Progenitor cell of endocrine pancreas (in vitro differentiated cells): ENCODE data around the gene ZNF473. TPM values are rescaled to one million over a fixed set of nuclear protein-coding genes. Genes with fewer than 3 reads are reported as not detected.

Experiments used
- DNase-seq: peaks from one replicate; pipeline ENCODE4 v3.0.0; 2021; ENCODE audit warnings: low spot score; ENCODE audit not compliant: unreplicated experiment
- H3K27ac Mint-ChIP-seq: 2 replicates; pipeline ENCODE4 v1.8.0; 2021; ENCODE audit warnings: mild to moderate bottlenecking, moderate library complexity, mixed read lengths
- H3K27me3 Mint-ChIP-seq: 2 replicates; pipeline ENCODE4 v1.8.0; 2021; ENCODE audit warnings: mixed read lengths
- H3K36me3 Mint-ChIP-seq: 2 replicates; pipeline ENCODE4 v1.8.0; 2022; ENCODE audit warnings: mixed read lengths; ENCODE audit not compliant: insufficient read depth
- H3K4me1 Mint-ChIP-seq: 2 replicates; pipeline ENCODE4 v1.8.0; 2021; ENCODE audit warnings: low read depth, mixed read lengths
- H3K4me3 Mint-ChIP-seq: 2 replicates; pipeline ENCODE4 v1.8.0; 2021; ENCODE audit warnings: low read depth, mild to moderate bottlenecking, moderate library complexity, mixed read lengths
- H3K9me3 Mint-ChIP-seq: 2 replicates; pipeline ENCODE4 v1.8.0; 2021; ENCODE audit warnings: low read depth, mixed read lengths
- CTCF ChIP-seq: fragments of 200-600 bp; sonication (generic); IDR thresholded peaks from one replicate; pipeline ENCODE4 v1.5.0; 2021; ENCODE audit warnings: antibody characterized with exemption, mild to moderate bottlenecking; ENCODE audit not compliant: unreplicated experiment
- total RNA-seq: library from RNA; stranded (reverse); gene quantifications from 2 replicates; pipeline ENCODE4 v1.2.1, GENCODE V29; 2021

The ZNF473 gene
- total RNA-seq, 1 donor from 2014 or later, result 15.5 TPM

- no peaks in the 10 kb centered on the region for H3K4me1 Mint-ChIP-seq
- TF ChIP-seq CTCF, result no peak
Observed at GRCh38 chr19:50016225-50016807, 9.5 kb upstream of the ZNF473 start.

GRCh38 chr19:50020481-50020880 lies 5.3 kb upstream of the ZNF473 start:
- no peak for TF ChIP-seq CTCF
- Mint-ChIP-seq H3K36me3 (peaks cover 8% of the 10 kb centered on the region), H3K4me3 (no peak overlapping the region), H3K27me3 (no peaks in the 10 kb centered on the region), H3K4me1 (peaks cover 6% of the 10 kb centered on the region), H3K9me3 (no peaks in the 10 kb centered on the region), H3K27ac (no peak overlapping the region)
- no peak for DNase-seq

More at GRCh38 chr19:50016225-50016807, 9.5 kb upstream of the ZNF473 start:
- Mint-ChIP-seq H3K9me3 (no peaks in the 10 kb centered on the region), H3K4me3 (no peak overlapping the region), H3K36me3 (peaks cover 16% of the 10 kb centered on the region), H3K27ac (peak overlapping the region; percentile 7), H3K27me3 (no peaks in the 10 kb centered on the region)
- no peak for DNase-seq

GRCh38 chr19:50022823-50023222 lies 3.0 kb upstream of the ZNF473 start:
- no peaks in the 10 kb centered on the region for H3K9me3 Mint-ChIP-seq
- peaks cover 3% of the 10 kb centered on the region for H3K36me3 Mint-ChIP-seq
- no peak for DNase-seq
- H3K27me3 Mint-ChIP-seq, result no peaks in the 10 kb centered on the region
- H3K4me3 Mint-ChIP-seq, result no peak overlapping the region
- peaks cover 13% of the 10 kb centered on the region for H3K4me1 Mint-ChIP-seq
- H3K27ac Mint-ChIP-seq, result no peak overlapping the region
- no peak for TF ChIP-seq CTCF

GRCh38 chr19:50024719-50025021 lies 1.1 kb upstream of the ZNF473 start:
- H3K27me3 Mint-ChIP-seq, result no peaks in the 10 kb centered on the region
- no peak for DNase-seq
- H3K9me3 Mint-ChIP-seq, result no peaks in the 10 kb centered on the region
- peak overlapping the region; percentile 98 for H3K27ac Mint-ChIP-seq
- peaks cover 13% of the 10 kb centered on the region for H3K4me1 Mint-ChIP-seq
- H3K36me3 Mint-ChIP-seq, result peaks cover 3% of the 10 kb centered on the region
- no peak for TF ChIP-seq CTCF
- peak overlapping the region; percentile 98 for H3K4me3 Mint-ChIP-seq

GRCh38 chr19:50025022-50025793 lies 597 bp upstream of the ZNF473 start, which contains the start of gene VRK3:
Gene VRK3 (minus strand): TSS chr19:50025372. CDS start chr19:50016162, 9,210 bp downstream.
- Mint-ChIP-seq H3K36me3 (peaks cover 3% of the 10 kb centered on the region), H3K4me3 (peak within 1 kb of the TSS; percentile 98), H3K9me3 (no peaks in the 10 kb centered on the region), H3K27ac (peak within 1 kb of the TSS; percentile 98), H3K4me1 (peaks cover 13% of the 10 kb centered on the region), H3K27me3 (no peaks in the 10 kb centered on the region)
- TF ChIP-seq CTCF, result peak; percentile 12
- DNase-seq, result peak; percentile 98
